M059J (cell line): ENCODE results near the gene SERPINE3. TPM values are rescaled to one million over a fixed set of nuclear protein-coding genes. Genes with fewer than 3 reads are reported as not detected.

ENCODE experiments used
- DNase-seq: peaks from one replicate; pipeline ENCODE4 v3.0.0-alpha.2; 2012; ENCODE audit warnings: low read depth
- total RNA-seq: library from RNA; depleted of rRNA; stranded (reverse); fragments of >200 nt; shearing (Covaris generic); gene quantifications from 2 replicates; pipeline ENCODE4 v1.2.3, GENCODE V29; 2014

Gene SERPINE3
- total RNA-seq, 1 experiment from 2014 or later, result not detected

- no peak for DNase-seq
Observed at GRCh38 chr13:51328488-51328887, 11.0 kb upstream of the SERPINE3 start.

DNA sequence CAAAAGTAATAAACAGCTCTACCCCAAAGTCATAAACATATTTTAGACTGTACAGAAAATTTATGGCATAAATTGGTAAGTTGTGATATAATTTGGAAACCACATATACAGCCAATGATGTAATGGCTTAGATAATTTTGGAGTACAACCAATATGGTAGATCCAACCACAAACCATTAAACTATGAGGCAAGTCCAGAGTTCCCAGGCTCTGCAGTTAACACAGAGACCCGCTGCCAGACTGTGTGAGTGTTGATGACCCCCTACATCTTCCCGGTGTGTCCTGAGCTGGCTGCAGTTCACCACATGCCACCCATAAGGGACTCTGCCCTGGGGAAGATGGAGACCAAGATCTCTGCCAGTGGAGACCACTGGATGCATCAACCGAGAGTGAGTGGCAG is 9.9 kb upstream of the SERPINE3 start:
- peak; percentile 34 for DNase-seq

GRCh38 chr13:51330791-51331190 is 8.7 kb upstream of the SERPINE3 start:
- DNase-seq, result peak; percentile 89

DNA sequence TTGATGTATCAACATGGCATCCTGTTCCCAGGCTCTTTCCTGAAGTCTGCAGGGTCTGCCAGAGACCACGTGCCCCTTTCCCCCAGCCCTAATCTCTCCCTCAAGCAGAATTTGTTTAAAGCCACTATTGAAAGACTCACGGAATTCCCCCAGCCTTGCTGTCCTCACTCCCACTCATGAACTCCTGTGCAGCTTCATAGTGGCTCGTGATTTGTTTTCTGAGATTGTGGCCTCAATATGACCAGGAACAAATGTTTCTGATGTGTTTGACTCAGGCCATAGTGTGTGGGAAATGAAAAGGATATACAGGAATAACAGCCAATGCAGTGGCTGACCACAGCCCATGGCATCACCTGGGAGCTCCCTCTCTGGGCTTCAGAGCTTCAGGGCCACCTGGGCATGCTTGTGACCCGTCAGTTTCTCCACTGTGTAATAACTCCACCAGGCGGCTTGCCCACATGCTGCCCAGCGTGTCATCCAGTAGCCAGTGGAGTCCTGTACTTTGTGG is 8.1 kb upstream of the SERPINE3 start:
- DNase-seq, result peak; percentile 56

DNA sequence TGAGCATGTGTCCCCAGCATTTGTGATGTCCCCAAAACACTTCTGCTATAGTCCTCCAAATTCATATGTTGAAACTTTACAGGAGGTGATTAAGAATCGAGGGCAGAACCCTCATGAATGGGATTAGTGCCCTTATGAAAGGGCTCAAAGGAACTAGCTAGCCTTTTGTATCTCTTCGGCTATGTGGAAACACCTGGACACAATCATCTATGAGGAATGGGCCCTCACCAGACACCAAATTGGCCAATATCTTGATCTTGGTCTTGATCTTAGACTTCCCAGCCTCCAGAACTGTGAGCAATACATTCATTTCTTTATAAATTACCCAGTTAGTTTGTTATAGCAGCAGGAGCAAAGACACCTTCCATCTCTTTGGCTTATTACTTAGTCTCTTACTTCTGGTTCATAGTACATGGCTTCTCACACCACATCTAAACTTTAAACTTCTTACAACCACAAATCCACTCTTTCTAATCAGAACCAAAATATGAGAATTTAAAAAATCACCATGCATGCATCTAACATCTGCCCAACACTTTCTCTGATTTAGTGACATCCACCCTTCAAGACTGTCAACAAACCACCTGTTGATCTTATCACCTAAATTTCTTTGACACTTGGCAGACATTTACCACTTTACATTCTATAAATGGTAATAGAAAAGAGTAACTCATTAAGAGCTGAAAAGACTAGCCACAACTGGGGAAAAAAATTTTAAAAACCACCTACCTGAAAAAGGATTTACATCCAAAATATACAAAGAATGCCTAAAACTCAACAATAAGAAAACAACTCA is 6.7 kb upstream of the SERPINE3 start:
- no peak for DNase-seq

GRCh38 chr13:51333421-51333820 is 6.1 kb upstream of the SERPINE3 start:
- DNase-seq, result no peak

DNA sequence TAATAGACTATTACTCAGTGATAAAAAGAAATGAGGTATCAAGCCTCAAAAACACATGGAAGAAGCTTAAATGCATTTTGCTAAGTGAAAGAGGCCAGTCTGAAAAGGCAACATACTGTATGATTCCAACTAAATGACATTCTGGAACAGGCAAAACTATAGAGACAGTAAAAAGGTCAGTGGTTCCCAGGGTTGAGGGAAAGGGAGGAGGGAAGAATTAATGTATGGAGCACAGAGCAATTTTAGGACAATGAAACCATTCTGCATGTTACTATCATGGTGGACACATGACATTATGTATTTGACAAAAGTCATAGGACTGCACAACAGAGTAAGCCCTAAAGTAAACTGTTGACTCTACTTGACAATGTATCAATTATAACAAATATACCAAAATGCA is 5.7 kb upstream of the SERPINE3 start:
- no peak for DNase-seq

- no peak for DNase-seq
Observed at GRCh38 chr13:51336746-51337145, 2.7 kb upstream of the SERPINE3 start.

DNA sequence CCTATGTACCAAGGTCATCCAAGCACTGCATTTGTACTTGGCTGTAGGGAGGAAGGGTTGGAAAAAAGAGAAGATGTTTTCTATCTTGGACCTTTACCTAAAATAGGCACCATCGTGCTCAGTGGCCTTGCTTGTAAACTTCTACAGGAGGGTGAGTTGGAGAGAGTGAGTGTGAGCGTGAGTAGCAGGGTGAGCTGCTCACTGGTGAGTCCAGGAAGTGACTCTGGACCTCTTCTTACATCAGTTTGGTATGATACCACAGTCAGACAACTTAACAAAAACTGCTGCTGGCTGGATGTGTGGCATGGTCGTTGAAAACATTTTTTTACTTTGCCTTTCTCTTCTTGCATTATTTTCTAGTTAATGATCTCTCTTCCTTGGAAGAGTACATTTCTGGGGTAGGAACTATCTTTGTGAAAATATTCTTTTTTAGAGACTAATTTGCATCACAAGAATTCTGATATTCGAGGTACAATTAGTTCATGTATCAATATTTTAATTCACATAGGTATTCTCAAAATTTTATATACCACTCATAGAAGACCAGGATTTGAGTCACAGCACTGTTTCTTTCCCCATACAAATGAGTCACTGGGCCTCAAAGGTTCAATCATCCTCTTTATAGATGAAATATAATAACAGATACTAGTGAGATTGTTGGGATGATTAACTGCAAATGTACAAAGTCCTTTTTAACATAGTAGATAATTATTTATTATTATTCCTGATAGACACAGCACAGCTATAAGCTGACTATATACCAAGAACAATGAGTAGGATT is 651 bp downstream of the SERPINE3 start:
- DNase-seq, result no peak

GRCh38 chr13:51341232-51341631 is 1.7 kb downstream of the SERPINE3 start:
- no peak for DNase-seq

GRCh38 chr13:51341791-51342190 is 2.3 kb downstream of the SERPINE3 start:
- DNase-seq, result no peak

- DNase-seq, result no peak
Observed at GRCh38 chr13:51342706-51343105, 3.2 kb downstream of the SERPINE3 start.

- no peak for DNase-seq
Observed at GRCh38 chr13:51343475-51343874, 4.0 kb downstream of the SERPINE3 start.

GRCh38 chr13:51346397-51346796 is 6.9 kb downstream of the SERPINE3 start:
- no peak for DNase-seq

GRCh38 chr13:51347099-51347498 is 7.6 kb downstream of the SERPINE3 start:
- no peak for DNase-seq

GRCh38 chr13:51348069-51348967 is 8.8 kb downstream of the SERPINE3 start:
- DNase-seq, result no peak

- DNase-seq, result no peak
Observed at GRCh38 chr13:51349016-51349415, 9.5 kb downstream of the SERPINE3 start.

DNA sequence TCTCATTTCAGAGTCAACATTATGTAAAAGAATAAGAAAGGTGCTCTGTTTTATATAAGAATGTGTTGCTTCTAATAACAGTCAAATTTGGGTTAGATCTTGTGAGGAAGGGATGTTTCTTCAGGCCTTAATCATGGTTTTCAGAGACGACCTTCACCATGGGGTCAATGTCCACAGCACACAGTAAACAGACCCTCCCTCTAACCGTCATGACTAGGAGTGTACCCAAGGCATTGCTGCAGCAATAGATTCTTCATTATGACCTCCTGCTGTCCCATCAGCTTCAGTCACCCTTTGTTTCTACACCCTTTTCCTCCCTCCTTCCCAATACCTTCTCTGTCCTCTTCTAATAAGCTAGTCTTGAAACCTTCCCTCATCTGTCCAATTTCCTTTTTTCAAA is 15.7 kb downstream of the SERPINE3 start:
- DNase-seq, result no peak

- DNase-seq, result no peak
Observed at GRCh38 chr13:51357928-51358595, 18.6 kb downstream of the SERPINE3 start.

- no peak for DNase-seq
Observed at GRCh38 chr13:51359352-51359751, 19.9 kb downstream of the SERPINE3 start.

- DNase-seq, result no peak
Observed at GRCh38 chr13:51360489-51360888, 21.0 kb downstream of the SERPINE3 start.
